Dermis microvascular lymphatic vessel endothelial cell (primary cell): ENCODE data around the gene A1CF. TPM values are rescaled to one million over a fixed set of nuclear protein-coding genes. Genes with fewer than 3 reads are reported as not detected.
"Not testable (repeated sequence)": the region's sequence is repeated elsewhere in the genome, so short reads cannot be mapped to it uniquely, and the experiment has no call there.

Source experiments
- DNase-seq, 2 donors: peaks; one replicate each; pipeline versions ENCODE4 v3.0.0 to v3.0.0-alpha.2; 2010; ENCODE audit warnings: low read depth in 2 of 2
- total RNA-seq: library from RNA; depleted of rRNA; stranded (reverse); fragments of >200 nt; gene quantifications from 2 replicates; pipeline ENCODE4 v1.2.1, GENCODE V29; 2014

A1CF gene
- total RNA-seq, 1 donor from 2014 or later: not detected

DNA sequence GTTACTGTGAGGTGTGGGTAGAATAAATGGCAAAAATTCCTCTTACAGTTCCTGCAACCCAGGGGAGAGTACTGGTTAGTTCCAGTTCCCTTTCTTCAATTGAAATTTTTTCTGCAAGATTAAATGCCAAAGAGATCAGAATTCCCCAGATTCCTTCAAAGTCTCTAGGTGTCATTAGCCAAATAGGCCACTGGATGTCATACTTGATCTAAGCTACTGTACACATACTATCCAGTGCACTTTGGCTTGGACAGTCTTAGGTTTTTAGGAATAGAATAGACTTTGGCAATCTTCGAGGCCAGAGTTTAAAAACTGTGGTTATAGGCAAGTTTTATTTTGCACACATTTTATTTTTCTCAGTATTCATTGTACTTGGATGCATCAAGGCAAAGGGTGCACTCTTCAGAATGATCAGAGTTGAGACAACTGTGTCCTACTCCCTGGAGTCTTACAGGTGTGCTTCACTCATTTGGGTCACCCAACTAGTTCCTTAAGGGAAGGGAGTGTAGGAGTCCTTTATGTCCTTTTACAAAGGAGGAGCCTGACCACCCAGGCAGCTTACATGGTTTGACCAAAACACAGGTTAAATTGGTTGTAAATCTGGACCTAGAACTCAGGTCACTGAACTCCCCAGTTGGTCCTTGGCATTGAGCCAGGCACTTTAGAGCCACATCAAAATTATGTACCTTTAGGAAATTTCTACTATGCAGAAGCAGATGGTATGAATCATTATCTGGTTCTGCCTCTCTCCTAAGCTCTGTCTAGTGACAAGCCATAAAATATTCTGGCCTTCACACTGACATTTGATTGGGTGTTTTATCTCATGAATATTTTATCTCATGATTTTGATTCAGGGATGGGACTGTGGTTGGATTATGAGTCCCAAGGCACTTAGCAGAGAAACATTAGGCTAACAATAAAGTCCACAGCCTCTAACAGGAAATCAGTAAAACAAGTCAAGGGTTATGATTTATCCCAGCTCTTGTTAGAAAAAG is 96.2 kb downstream of the A1CF start:
- DNase-seq: peak in 1 of 2 donors; percentile 37

DNA sequence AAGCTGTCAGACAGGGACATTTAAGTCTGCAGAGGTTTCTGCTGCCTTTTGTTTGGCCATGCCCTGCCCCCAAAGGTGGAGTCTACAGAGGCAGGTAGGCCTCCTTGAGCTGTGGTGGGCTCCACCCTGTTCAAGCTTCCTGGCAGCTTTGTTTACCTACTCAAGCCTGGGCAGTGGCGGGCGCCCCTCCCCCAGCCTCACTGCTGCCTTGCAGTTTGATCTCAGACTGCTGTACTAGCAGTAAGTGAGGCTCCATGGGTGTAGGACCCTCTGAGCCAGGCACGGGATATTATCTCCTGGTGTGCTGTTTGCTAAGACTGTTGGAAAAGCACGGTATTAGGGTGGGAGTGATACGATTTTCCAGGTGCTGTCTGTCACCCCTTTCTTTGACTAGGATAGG is 97.5 kb downstream of the A1CF start:
- not testable (repeated sequence) for DNase-seq

DNA sequence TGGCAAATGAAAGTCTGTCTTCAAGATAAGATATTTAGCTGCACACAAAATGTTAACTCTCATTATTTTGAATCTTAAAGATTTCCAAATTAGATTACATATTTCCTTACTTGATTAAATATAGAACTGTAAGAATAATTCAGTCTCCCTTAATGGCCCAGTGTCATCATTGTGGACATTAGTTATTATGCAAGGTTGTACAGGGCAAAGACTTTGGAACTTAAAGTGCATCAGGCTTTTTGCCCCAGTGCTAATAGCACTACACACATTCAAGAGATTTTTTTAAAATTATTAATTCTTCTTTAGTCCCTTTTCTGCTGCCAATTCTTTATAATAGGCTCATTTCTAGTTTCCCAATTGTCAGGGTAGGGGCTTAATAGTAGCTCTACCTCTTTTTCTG is 103.4 kb downstream of the A1CF start:
- not testable (repeated sequence) for DNase-seq

DNA sequence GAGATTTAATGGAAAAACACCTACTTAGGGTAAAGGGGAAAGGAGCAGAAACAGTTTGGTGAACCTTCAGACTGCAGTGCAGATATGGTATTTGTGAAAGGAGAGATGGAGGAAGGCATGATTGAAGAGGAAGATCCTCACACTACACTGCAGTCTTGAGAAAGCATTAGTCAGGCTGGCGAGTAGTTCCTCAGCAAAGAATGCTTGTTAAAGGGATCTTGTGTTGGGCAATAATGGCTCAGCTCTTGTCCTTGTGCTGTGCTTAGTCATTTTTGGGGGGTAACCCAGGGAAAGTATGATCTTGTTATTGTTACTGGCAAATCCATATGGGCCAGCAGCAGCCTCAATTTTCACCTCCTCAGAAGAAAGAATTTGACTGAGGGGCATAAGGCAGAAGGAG is 105.4 kb downstream of the A1CF start:
- not testable (repeated sequence) for DNase-seq

DNA sequence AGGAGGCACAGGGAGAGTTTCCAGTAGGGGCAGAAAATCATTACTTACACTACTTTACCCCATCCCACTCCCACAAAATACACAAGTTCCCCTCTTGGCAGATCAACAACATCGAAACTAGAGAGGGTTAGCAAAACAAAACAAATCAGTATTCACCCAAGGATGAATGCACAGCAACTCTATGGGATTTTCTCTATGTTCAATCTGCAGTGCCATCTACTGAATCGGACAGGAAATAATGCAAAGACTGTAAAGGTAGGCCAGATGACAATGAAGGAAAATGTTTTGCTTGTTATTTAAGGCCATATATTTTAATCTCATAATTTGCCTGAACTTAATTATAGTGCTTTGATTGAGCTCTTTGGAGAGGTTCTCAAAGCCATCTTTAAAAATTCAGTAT is 110.6 kb downstream of the A1CF start:
- DNase-seq: not testable (repeated sequence)

DNA sequence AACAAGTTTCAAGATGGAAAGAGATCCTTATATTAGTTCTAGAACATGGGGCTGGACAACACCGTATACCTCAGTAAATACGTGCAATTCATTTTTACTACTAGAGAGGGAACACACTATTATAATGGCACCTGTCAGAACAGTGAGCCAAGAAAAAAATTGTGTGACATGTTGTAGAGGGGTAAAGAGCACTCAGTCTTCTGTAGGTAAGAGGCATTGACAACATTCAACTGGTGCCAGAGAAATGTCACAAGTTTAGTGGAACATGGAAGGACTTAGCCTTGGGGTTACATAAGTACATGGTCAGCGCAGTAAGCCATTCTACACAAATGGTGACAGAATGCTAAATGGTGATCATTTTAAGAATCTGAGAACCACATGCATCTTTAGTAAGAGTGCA is 113.4 kb downstream of the A1CF start:
- not testable (repeated sequence) for DNase-seq

DNA sequence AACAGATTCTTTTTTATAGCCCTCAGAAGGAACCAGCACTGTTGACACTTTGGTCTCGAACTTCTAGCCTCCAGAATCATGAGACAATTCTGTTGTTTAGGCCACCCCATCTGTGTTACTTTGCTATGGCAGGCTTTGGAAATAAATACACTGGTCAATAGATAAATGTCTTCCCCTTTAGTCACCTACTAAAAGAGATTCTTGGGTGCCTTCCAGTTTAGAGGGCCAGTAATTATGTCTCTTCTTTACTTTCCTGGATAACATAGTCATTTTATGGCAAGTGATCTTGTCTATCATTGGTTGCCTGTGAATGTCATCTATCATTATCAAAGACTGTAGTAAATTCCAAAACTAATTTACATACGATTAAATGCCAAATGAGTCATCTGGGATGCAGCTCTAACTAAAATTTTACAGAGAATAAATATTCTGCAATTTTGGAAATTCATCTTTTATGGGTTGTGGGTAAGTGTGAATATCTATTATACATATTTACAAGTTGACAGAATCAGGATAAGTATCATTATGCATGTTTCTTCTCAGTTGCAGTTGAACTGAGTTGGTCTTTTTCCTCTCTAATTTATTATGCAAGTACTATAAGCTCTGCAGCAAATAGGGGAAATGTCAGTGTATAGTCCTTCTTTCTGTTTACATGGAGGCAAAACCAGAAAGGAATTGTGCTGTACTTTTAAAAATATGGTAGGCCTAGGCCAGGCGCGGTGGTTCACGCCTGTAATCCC is 118.5 kb downstream of the A1CF start:
- not testable (repeated sequence) for DNase-seq

Other genes with a start within 250 kb of the A1CF start
- 1.0 and 2.8 TPM in 2 replicates for gene ASAH2B, start 145.7 kb downstream of the A1CF start, total RNA-seq
- 0.64 and 2.7 TPM in 2 replicates for gene PRKG1, start 188.9 kb upstream of the A1CF start, total RNA-seq